MM.1S (cell line): Measurements from ENCODE around the gene SUSD1.

Experiments
- DNase-seq: peaks from one replicate; pipeline ENCODE4 v3.0.0-alpha.2; 2015
- H2AFZ ChIP-seq: fragments of 300-600 bp; sonication (generic); 2 replicates; pipeline ENCODE4 v1.6.0; 2016; ENCODE audit warnings: antibody characterized with exemption, low read length
- H3F3A ChIP-seq: fragments of 300-600 bp; sonication (generic); 2 replicates; pipeline ENCODE4 v1.6.1; 2016; ENCODE audit warnings: mild to moderate bottlenecking, antibody characterized with exemption, low read length, moderate library complexity, mixed read lengths; ENCODE audit not compliant: insufficient read depth
- H3K27ac ChIP-seq: fragments of 300-600 bp; sonication (generic); 2 replicates; pipeline ENCODE4 v1.5.1; 2016; ENCODE audit warnings: mild to moderate bottlenecking, low read length
- H3K27me3 ChIP-seq: fragments of 300-600 bp; sonication (generic); replicated peaks from 2 replicates; pipeline ENCODE4 v1.6.0; 2016; ENCODE audit warnings: low read length; ENCODE audit not compliant: insufficient read depth
- H3K36me3 ChIP-seq: fragments of 300-600 bp; sonication (generic); replicated peaks from 2 replicates; pipeline ENCODE4 v1.6.1; 2016; ENCODE audit warnings: mild to moderate bottlenecking, low read length, mixed read lengths; ENCODE audit not compliant: insufficient read depth
- H3K4me1 ChIP-seq: fragments of 300-600 bp; sonication (generic); 2 replicates; pipeline ENCODE4 v1.6.1; 2016; ENCODE audit warnings: low read length, mixed read lengths
- H3K4me2 ChIP-seq: fragments of 300-600 bp; sonication (generic); 2 replicates; pipeline ENCODE4 v1.6.0; 2016; ENCODE audit warnings: low read depth, low read length
- H3K4me3 ChIP-seq: fragments of 300-600 bp; sonication (generic); 2 replicates; pipeline ENCODE4 v1.5.1; 2016; ENCODE audit warnings: low read length, mixed read lengths
- H3K79me2 ChIP-seq: fragments of 300-600 bp; sonication (generic); 2 replicates; pipeline ENCODE4 v1.6.1; 2016; ENCODE audit warnings: mixed run types, low read length, mixed read lengths
- H3K9ac ChIP-seq: fragments of 300-600 bp; sonication (generic); 2 replicates; pipeline ENCODE4 v1.6.1; 2016; ENCODE audit warnings: low read length, mixed read lengths
- H3K9me2 ChIP-seq: fragments of 300-600 bp; sonication (generic); replicated peaks from 2 replicates; pipeline ENCODE4 v1.6.1; 2016; ENCODE audit warnings: mild to moderate bottlenecking, low read length, mixed read lengths; ENCODE audit not compliant: insufficient read depth
- H3K9me3 ChIP-seq: fragments of 300-600 bp; sonication (generic); replicated peaks from 2 replicates; pipeline ENCODE4 v1.6.1; 2016; ENCODE audit warnings: mild to moderate bottlenecking, low read length, mixed read lengths; ENCODE audit not compliant: insufficient read depth
- H4K20me1 ChIP-seq: fragments of 300-600 bp; sonication (generic); 2 replicates; pipeline ENCODE4 v1.6.1; 2016; ENCODE audit warnings: mild to moderate bottlenecking, low read length, moderate library complexity, mixed read lengths; ENCODE audit not compliant: insufficient read depth
- EZH2 ChIP-seq: fragments of 300-600 bp; sonication (generic); optimal IDR thresholded peaks from 2 replicates; pipeline ENCODE3; 2017; ENCODE audit warnings: low read depth, mild to moderate bottlenecking, antibody characterized with exemption, low read length, mixed read lengths
- EZH2phosphoT487 ChIP-seq: fragments of 300-600 bp; sonication (generic); IDR thresholded peaks from 2 replicates; pipeline ENCODE4 v1.6.1; 2018; ENCODE audit warnings: antibody characterized with exemption, low read length
- TF ChIP-seq, protein P1 (sequence below): fragments of 300-600 bp; sonication (generic); IDR thresholded peaks from 2 replicates; pipeline ENCODE4 v1.5.1; 2016; ENCODE audit warnings: antibody characterized with exemption, low read length, mixed read lengths

Gene SUSD1

DNA sequence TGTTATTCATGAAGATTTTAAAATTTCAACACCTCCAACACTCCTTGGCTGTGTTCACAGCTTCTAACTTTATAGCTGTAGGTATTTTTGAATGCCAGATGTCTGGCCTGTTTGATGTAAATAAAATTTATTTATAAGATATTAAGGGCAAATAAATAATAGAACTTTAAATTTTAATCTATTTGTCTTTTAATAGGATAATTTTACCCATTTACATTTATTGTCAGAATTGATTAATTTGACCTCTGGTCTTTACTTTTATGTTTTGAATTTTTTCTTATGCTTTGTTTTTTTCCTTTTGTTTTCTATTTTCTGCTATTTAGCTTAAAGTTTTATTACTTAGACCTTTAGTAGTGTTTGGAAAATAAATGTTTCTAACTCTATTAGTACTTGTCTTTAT lies 183.9 kb downstream of the SUSD1 start:
- Histone ChIP-seq H3K4me3 (no peak overlapping the region), H4K20me1 (no peaks in the 10 kb centered on the region), H3K9me2 (no peaks in the 10 kb centered on the region), H3K27me3 (no peaks in the 10 kb centered on the region), H3K9ac (no peak overlapping the region), H3F3A (peaks cover 4% of the 10 kb centered on the region; the same call in 1 of the 2 replicates), H3K27ac (no peak overlapping the region), H3K4me2 (no peak overlapping the region), H3K4me1 (peaks cover 9% of the 10 kb centered on the region; the same call in 1 of the 2 replicates), H3K79me2 (no peaks in the 10 kb centered on the region), H2AFZ (no peak overlapping the region), H3K36me3 (no peaks in the 10 kb centered on the region), H3K9me3 (no peaks in the 10 kb centered on the region)
- TF ChIP-seq, protein P1, sequence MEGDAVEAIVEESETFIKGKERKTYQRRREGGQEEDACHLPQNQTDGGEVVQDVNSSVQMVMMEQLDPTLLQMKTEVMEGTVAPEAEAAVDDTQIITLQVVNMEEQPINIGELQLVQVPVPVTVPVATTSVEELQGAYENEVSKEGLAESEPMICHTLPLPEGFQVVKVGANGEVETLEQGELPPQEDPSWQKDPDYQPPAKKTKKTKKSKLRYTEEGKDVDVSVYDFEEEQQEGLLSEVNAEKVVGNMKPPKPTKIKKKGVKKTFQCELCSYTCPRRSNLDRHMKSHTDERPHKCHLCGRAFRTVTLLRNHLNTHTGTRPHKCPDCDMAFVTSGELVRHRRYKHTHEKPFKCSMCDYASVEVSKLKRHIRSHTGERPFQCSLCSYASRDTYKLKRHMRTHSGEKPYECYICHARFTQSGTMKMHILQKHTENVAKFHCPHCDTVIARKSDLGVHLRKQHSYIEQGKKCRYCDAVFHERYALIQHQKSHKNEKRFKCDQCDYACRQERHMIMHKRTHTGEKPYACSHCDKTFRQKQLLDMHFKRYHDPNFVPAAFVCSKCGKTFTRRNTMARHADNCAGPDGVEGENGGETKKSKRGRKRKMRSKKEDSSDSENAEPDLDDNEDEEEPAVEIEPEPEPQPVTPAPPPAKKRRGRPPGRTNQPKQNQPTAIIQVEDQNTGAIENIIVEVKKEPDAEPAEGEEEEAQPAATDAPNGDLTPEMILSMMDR = no peak
- TF ChIP-seq EZH2phosphoT487 = no peak
- no peak for TF ChIP-seq EZH2
- DNase-seq = no peak
